ENCODE measurements around the gene ALDOB.

DNA sequence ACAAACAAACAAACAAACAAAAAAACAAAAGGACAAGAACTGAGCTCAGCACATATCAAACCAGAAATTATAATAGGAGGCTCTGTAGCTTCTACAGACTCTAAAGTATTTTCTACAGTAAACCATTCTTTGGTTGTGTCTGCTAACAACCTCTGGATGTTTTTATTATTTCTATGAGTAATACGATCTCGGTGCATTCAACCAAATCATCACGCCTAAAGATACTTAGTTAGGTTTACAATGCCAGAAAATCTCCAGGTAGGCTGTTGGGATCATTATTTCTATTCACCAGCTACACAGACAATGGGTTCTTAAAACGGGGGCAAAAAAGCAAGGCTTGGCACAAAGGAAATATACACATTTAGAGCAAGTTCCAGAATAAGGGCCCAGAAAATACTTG, 41.6 kb upstream of the ALDOB start:
- TF ChIP-seq POLR2A (IDR thresholded peaks at IDR 0.05): no peak
- TF ChIP-seq, protein P1, sequence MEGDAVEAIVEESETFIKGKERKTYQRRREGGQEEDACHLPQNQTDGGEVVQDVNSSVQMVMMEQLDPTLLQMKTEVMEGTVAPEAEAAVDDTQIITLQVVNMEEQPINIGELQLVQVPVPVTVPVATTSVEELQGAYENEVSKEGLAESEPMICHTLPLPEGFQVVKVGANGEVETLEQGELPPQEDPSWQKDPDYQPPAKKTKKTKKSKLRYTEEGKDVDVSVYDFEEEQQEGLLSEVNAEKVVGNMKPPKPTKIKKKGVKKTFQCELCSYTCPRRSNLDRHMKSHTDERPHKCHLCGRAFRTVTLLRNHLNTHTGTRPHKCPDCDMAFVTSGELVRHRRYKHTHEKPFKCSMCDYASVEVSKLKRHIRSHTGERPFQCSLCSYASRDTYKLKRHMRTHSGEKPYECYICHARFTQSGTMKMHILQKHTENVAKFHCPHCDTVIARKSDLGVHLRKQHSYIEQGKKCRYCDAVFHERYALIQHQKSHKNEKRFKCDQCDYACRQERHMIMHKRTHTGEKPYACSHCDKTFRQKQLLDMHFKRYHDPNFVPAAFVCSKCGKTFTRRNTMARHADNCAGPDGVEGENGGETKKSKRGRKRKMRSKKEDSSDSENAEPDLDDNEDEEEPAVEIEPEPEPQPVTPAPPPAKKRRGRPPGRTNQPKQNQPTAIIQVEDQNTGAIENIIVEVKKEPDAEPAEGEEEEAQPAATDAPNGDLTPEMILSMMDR (IDR thresholded peaks at IDR 0.05): no peak
